ENCODE measurements around the gene NODAL. TPM values are rescaled to one million over a fixed set of nuclear protein-coding genes. Genes with fewer than 3 reads are reported as not detected.

Gene NODAL
- polyA plus RNA-seq, 1 donor from 2014 or later, result not detected

DNA sequence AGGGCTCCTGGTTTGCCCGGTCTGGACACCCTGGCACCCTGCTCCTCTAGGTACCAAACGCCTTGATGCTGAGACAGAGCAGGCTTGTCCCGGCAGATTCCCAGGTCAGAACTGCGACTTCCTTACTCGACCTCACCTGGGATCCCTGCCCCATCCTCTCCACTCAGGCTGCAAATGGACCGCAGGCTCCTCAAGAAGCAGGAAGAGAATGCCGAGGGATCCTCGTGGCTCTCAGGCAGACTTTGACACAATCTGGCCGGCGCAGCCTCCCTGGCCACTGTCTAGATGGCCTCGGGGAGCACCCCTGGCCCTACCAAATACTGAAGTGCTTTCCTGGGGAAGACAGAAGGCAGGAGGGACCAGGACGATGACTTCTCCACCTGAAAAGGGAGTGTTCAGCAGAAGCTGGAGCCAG is 421 bp upstream of the NODAL start:
- Histone ChIP-seq H3F3A (ENCODE audit: insufficient read depth, low read length, poor library complexity, severe bottlenecking) (no peaks in the 10 kb centered on the region), H3K79me2 (replicated peaks; ENCODE audit: insufficient read depth, low read length) (no peaks in the 10 kb centered on the region), H3K4me3 (ENCODE audit: low read length) (no peak overlapping the region), H3K9me3 (ENCODE audit: low read length) (no peaks in the 10 kb centered on the region), H3K9ac (ENCODE audit: low read length) (no peak overlapping the region), H3K36me3 (ENCODE audit: insufficient read depth, low read length) (no peaks in the 10 kb centered on the region), H4K20me1 (ENCODE audit: insufficient read depth) (no peaks in the 10 kb centered on the region), H3K27ac (ENCODE audit: low read length) (no peak overlapping the region), H3K9me2 (ENCODE audit: insufficient read depth, low read length) (no peaks in the 10 kb centered on the region), H3K4me2 (ENCODE audit: low read length) (no peak overlapping the region), H3K27me3 (ENCODE audit: insufficient read depth, low read depth, low read length) (peaks cover 49% of the 10 kb centered on the region), H2AFZ (ENCODE audit: low read depth, low read length) (no peak overlapping the region)
- no peak for TF ChIP-seq SMC3 (conservative IDR thresholded peaks at IDR 0.05; ENCODE audit: poor library complexity)
- no peak for TF ChIP-seq POLR2AphosphoS5 (IDR thresholded peaks at IDR 0.05)
- TF ChIP-seq EP300 (conservative IDR thresholded peaks at IDR 0.05; ENCODE audit: poor library complexity, severe bottlenecking), result no peak
- TF ChIP-seq TAF1 (IDR thresholded peaks at IDR 0.05; ENCODE audit: low read depth), result no peak
- TF ChIP-seq, protein P1, sequence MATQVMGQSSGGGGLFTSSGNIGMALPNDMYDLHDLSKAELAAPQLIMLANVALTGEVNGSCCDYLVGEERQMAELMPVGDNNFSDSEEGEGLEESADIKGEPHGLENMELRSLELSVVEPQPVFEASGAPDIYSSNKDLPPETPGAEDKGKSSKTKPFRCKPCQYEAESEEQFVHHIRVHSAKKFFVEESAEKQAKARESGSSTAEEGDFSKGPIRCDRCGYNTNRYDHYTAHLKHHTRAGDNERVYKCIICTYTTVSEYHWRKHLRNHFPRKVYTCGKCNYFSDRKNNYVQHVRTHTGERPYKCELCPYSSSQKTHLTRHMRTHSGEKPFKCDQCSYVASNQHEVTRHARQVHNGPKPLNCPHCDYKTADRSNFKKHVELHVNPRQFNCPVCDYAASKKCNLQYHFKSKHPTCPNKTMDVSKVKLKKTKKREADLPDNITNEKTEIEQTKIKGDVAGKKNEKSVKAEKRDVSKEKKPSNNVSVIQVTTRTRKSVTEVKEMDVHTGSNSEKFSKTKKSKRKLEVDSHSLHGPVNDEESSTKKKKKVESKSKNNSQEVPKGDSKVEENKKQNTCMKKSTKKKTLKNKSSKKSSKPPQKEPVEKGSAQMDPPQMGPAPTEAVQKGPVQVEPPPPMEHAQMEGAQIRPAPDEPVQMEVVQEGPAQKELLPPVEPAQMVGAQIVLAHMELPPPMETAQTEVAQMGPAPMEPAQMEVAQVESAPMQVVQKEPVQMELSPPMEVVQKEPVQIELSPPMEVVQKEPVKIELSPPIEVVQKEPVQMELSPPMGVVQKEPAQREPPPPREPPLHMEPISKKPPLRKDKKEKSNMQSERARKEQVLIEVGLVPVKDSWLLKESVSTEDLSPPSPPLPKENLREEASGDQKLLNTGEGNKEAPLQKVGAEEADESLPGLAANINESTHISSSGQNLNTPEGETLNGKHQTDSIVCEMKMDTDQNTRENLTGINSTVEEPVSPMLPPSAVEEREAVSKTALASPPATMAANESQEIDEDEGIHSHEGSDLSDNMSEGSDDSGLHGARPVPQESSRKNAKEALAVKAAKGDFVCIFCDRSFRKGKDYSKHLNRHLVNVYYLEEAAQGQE (IDR thresholded peaks at IDR 0.05; ENCODE audit: borderline replicate concordance), result no peak
- no peak for TF ChIP-seq RAD21 (conservative IDR thresholded peaks at IDR 0.05)
- no peak for TF ChIP-seq EZH2 (IDR thresholded peaks at IDR 0.05; ENCODE audit: borderline replicate concordance, insufficient read depth, low read length, poor library complexity, severe bottlenecking)
- no peak for TF ChIP-seq CTCF (IDR thresholded peaks at IDR 0.05; ENCODE audit: poor library complexity, severe bottlenecking)
- no peak for TF ChIP-seq MXI1 (conservative IDR thresholded peaks at IDR 0.05; ENCODE audit: poor library complexity, severe bottlenecking)

DNA sequence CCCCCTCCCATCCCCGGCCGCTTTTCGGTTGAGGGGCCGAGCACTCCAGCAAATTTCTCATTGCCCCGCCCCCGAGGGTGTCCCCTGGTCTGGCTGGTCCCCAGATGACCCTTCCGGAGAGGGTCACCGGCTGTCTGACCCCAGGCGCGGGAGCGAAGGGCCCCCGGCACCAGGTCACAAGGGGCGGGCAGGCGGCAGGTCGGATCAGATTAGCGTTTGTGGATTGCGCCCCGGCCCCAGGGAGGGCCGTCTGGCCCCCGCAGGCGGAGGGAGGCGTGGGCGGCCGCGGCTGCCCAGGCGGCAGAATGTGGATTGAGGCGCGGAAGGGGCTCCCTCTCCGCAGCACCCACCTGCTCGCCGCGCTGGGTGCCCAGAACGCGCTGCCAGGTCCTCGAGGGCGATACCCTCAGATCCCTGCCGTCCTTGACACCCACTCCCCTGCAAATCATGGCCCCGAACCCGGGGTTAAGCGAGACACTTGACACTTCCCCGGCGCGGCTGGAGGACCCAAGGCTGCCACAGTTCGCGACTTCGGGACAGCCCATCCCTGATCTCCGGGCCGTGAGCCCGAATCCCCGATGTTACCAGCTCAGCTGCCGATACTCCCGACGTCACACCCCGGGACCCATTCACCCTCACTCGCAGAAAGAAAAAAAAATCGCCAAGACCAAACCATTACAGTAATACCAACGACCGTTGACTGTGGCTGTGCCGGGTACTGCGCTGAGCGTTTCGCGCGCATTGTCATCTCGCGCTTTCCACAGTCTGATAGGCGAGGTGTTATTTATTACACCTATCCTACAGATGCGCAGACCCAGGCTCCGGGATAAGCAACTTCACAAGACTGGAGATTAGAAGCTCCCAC is 953 bp downstream of the NODAL start:
- Histone ChIP-seq H3K9me2 (ENCODE audit: insufficient read depth, low read length) (no peaks in the 10 kb centered on the region), H3K9me3 (ENCODE audit: low read length) (no peaks in the 10 kb centered on the region), H3K27me3 (ENCODE audit: insufficient read depth, low read depth, low read length) (peaks cover 49% of the 10 kb centered on the region), H4K20me1 (ENCODE audit: insufficient read depth) (no peaks in the 10 kb centered on the region), H3K4me3 (ENCODE audit: low read length) (peak overlapping the region; percentile 63), H3K36me3 (ENCODE audit: insufficient read depth, low read length) (no peaks in the 10 kb centered on the region), H3K9ac (ENCODE audit: low read length) (peak overlapping the region; percentile 42), H3K27ac (ENCODE audit: low read length) (no peak overlapping the region), H3K4me2 (ENCODE audit: low read length) (no peak overlapping the region), H2AFZ (ENCODE audit: low read depth, low read length) (no peak overlapping the region), H3F3A (ENCODE audit: insufficient read depth, low read length, poor library complexity, severe bottlenecking) (no peaks in the 10 kb centered on the region), H3K79me2 (replicated peaks; ENCODE audit: insufficient read depth, low read length) (no peaks in the 10 kb centered on the region)
- TF ChIP-seq SMC3 (conservative IDR thresholded peaks at IDR 0.05; ENCODE audit: poor library complexity) (no peak), CTCF (IDR thresholded peaks at IDR 0.05; ENCODE audit: poor library complexity, severe bottlenecking) (peak; percentile 39)

All from neural cell (in vitro differentiated cells).